K562 (cell line): Measurements from ENCODE around the gene UBXN11. TPM values are rescaled to one million over a fixed set of nuclear protein-coding genes. Genes with fewer than 3 reads are reported as not detected.
A peak's percentile ranks its signal among the peaks of the same experiment; 100 is the strongest.

Experiments used
- ARHGAP35 ChIP-seq: fragments of 450-650 bp; IDR thresholded peaks from 2 replicates; pipeline ENCODE4 v1.6.1; 2018; ENCODE audit not compliant: partially characterized antibody
- BACH1 ChIP-seq: fragments of 200-800 bp; sonication (Bioruptor generic); IDR thresholded peaks from 2 replicates; pipeline ENCODE4 v1.6.1; 2016; ENCODE audit warnings: missing genetic modification characterization, missing compliant biosample characterization
- CC2D1A ChIP-seq: fragments of 450-650 bp; IDR thresholded peaks from 2 replicates; pipeline ENCODE4 v1.6.1; 2017; ENCODE audit warnings: mild to moderate bottlenecking
- CHD1 ChIP-seq: fragments of 200-600 bp; sonication (generic); IDR thresholded peaks from one replicate; pipeline ENCODE4 v1.6.1; 2012; ENCODE audit warnings: mild to moderate bottlenecking, moderate library complexity, low read length, inconsistent platforms
- CREB3L1 ChIP-seq: fragments of 450-650 bp; IDR thresholded peaks from 2 replicates; pipeline ENCODE4 v1.6.1; 2014; ENCODE audit warnings: low read depth, mild to moderate bottlenecking, moderate library complexity, borderline replicate concordance
- CSDE1 ChIP-seq, 2 experiments: fragments of 450-650 bp; IDR thresholded peaks; 2 replicates each; pipeline ENCODE4 v1.6.1; 2016; ENCODE audit warnings: mild to moderate bottlenecking in 1 of 2
- HDAC1 ChIP-seq, 2 experiments: fragments of 450-650 bp; IDR thresholded peaks; 2 replicates each; pipeline ENCODE4 v1.6.1; 2016 to 2017; ENCODE audit warnings: inconsistent platforms in 1 of 2, mild to moderate bottlenecking in 1 of 2, moderate library complexity in 1 of 2
- HNRNPUL1 ChIP-seq: fragments of 200-400 bp; formaldehyde crosslinking; IDR thresholded peaks from 2 replicates; pipeline ENCODE4 v1.6.1; 2017; ENCODE audit warnings: low read length
- ID3 ChIP-seq, 2 experiments: fragments of 250-450 bp in 1 of 2; fragments of 450-650 bp in 1 of 2; sonication (Bioruptor Pico) in 1 of 2; IDR thresholded peaks; 2 replicates each; pipeline versions ENCODE4 v1.6.1 to v1.8.0; 2016 to 2021; ENCODE audit warnings: mild to moderate bottlenecking in 2 of 2, moderate library complexity in 2 of 2, missing compliant biosample characterization in 1 of 2, missing genetic modification characterization in 1 of 2
- NR4A1 ChIP-seq, 2 experiments: fragments of 250-450 bp in 1 of 2; fragments of 450-650 bp in 1 of 2; sonication (Bioruptor Pico) in 1 of 2; IDR thresholded peaks; 2 replicates each; pipeline versions ENCODE4 v1.4.0 to v1.6.1; 2016 to 2020; ENCODE audit warnings: mild to moderate bottlenecking in 2 of 2, missing compliant biosample characterization in 1 of 2, missing genetic modification characterization in 1 of 2, moderate library complexity in 1 of 2
- PHF8 ChIP-seq: fragments of 200-600 bp; sonication (generic); IDR thresholded peaks from 2 replicates; pipeline ENCODE4 v1.6.1; 2012; ENCODE audit warnings: mixed run types, mild to moderate bottlenecking, inconsistent platforms, low read length, moderate library complexity, borderline replicate concordance
- PKNOX1 ChIP-seq: fragments of 450-650 bp; IDR thresholded peaks from 2 replicates; pipeline ENCODE4 v1.6.1; 2016
- POLR2H ChIP-seq: IDR thresholded peaks from 2 replicates; pipeline ENCODE4 v1.6.1; 2016; ENCODE audit warnings: missing genetic modification characterization, low read depth, mild to moderate bottlenecking, control low read depth, missing compliant biosample characterization, moderate library complexity
- RHOXF2B ChIP-seq: fragments of 250-450 bp; sonication (Bioruptor Pico); conservative IDR thresholded peaks from 2 replicates; pipeline ENCODE4 v1.5.1; 2021
- RNF219 ChIP-seq: fragments of 250-450 bp; sonication (Bioruptor Pico); IDR thresholded peaks from 2 replicates; pipeline ENCODE4 v1.5.0; 2022; ENCODE audit warnings: mild to moderate bottlenecking
- SNAPC5 ChIP-seq: fragments of 250-450 bp; sonication (Bioruptor Pico); IDR thresholded peaks from 2 replicates; pipeline ENCODE4 v1.8.0; 2021; ENCODE audit warnings: moderate library complexity, mild to moderate bottlenecking, inconsistent platforms
- TCFL5 ChIP-seq: fragments of 250-450 bp; sonication (Bioruptor Pico); conservative IDR thresholded peaks from 2 replicates; pipeline ENCODE4 v1.6.1; 2021; ENCODE audit warnings: mild to moderate bottlenecking, moderate library complexity, matching md5 sums
- XRCC3 ChIP-seq: fragments of 450-650 bp; IDR thresholded peaks from 2 replicates; pipeline ENCODE4 v1.6.1; 2017; ENCODE audit warnings: mild to moderate bottlenecking, moderate library complexity
- YY1 ChIP-seq, 3 experiments: IDR thresholded peaks; 2 replicates each; pipeline ENCODE4 v1.6.1; 2011; ENCODE audit warnings: low read length in 2 of 3, mild to moderate bottlenecking in 2 of 3, moderate library complexity in 2 of 3, borderline replicate concordance in 1 of 3, control low read depth in 1 of 3, low read depth in 1 of 3; ENCODE audit not compliant: insufficient read depth in 3 of 3, insufficient replicate concordance in 2 of 3, control insufficient read depth in 1 of 3, insufficient read length in 1 of 3; ENCODE audit errors: extremely low read depth in 1 of 3
- ZC3H8 ChIP-seq: fragments of 450-650 bp; IDR thresholded peaks from 2 replicates; pipeline ENCODE4 v1.6.1; 2017
- ZNF79 ChIP-seq: fragments of 250-450 bp; sonication (Bioruptor Pico); IDR thresholded peaks from 2 replicates; pipeline ENCODE4 v1.4.0; 2020; ENCODE audit warnings: low read depth, mild to moderate bottlenecking, moderate library complexity
- polyA plus RNA-seq, 8 experiments: library from polyadenylated mRNA; depleted of rRNA in 4 of 8; stranded (reverse) in 5 of 8; unstranded in 3 of 8; fragments of >200 nt; fragmentation: Nextera tagmentation in 2 of 8; fragmentation: Illumina TruSeq in 1 of 8; extraction: Ambion mirVana in 2 of 8; extraction: Trizol in 1 of 8; gene quantifications; 2 replicates each; pipeline versions ENCODE4 v1.2.1 to v1.2.3, GENCODE V29; 2011 to 2014; ENCODE audit warnings: inconsistent platforms in 1 of 8, missing spikeins in 1 of 8
- total RNA-seq, 7 experiments: library from RNA; depleted of rRNA in 6 of 7; stranded (reverse); fragments of >200 nt in 6 of 7; fragmentation: Illumina TruSeq in 2 of 7; extraction: Trizol in 2 of 7; gene quantifications; 2 replicates each; pipeline versions ENCODE4 v1.2.1 to v1.2.3, GENCODE V29; 2011 to 2021; ENCODE audit warnings: low replicate concordance in 1 of 7

Gene UBXN11
- total and polyA plus RNA-seq, 9 of the 15 experiments (the other 6 are each of a cell fraction or from before 2014, with no cell fraction given) = 0.48 to 34.3 (median 11.3) TPM

- TF ChIP-seq YY1 (IDR thresholded peaks at IDR 0.05; ENCODE audit: borderline replicate concordance in 1 of 3, control insufficient read depth in 1 of 3, extremely low read depth in 1 of 3, insufficient read depth in 3 of 3, insufficient read length in 1 of 3, insufficient replicate concordance in 2 of 3, low read depth in 1 of 3, low read length in 2 of 3) (peak; percentile 95 to 100 (median 98)), CREB3L1 (no peak), ZNF79 (no peak), PHF8 (peak; percentile 87; the same call in 1 of the 2 replicates), CHD1 (no peak), CSDE1 (IDR thresholded peaks at IDR 0.05) (peak in 1 of 2 experiments; percentile 86; a peak in 2 of 4 replicates), ZC3H8 (no peak), BACH1 (tag) (no peak; the same call in 1 of the 2 replicates), HNRNPUL1 (no peak), TCFL5 (CRISPR knock-in tag) (no peak), ARHGAP35 (no peak), SNAPC5 (CRISPR knock-in tag) (no peak), ID3 (CRISPR knock-in tag; IDR thresholded peaks at IDR 0.05) (no peak), ID3 (tag; IDR thresholded peaks at IDR 0.05) (peak; percentile 72; the same call in 1 of the 2 replicates), NR4A1 (CRISPR knock-in tag; IDR thresholded peaks at IDR 0.05) (no peak), NR4A1 (tag; IDR thresholded peaks at IDR 0.05) (no peak), RHOXF2B (no peak), POLR2H (tag) (no peak), HDAC1 (IDR thresholded peaks at IDR 0.05) (peak in 1 of 2 experiments; percentile 100; a peak in 3 of 4 replicates), PKNOX1 (peak; percentile 62), XRCC3 (no peak), RNF219 (CRISPR knock-in tag) (no peak), CC2D1A (no peak)
These were observed at the start of gene UBXN11 (continued) for GRCh38 chr1:26306290-26307229.
